Measurements from ENCODE around the gene GMPS.
"Not testable (repeated sequence)": the region's sequence is repeated elsewhere in the genome, so short reads cannot be mapped to it uniquely, and the experiment has no call there.

GMPS gene

GRCh38 chr3:155870133-155870944 is at the start of gene GMPS:
TSS of gene GMPS (plus strand) at chr3:155870650. CDS start at chr3:155870871, 221 bp downstream.
- DNase-seq, result peak; percentile 95

DNA sequence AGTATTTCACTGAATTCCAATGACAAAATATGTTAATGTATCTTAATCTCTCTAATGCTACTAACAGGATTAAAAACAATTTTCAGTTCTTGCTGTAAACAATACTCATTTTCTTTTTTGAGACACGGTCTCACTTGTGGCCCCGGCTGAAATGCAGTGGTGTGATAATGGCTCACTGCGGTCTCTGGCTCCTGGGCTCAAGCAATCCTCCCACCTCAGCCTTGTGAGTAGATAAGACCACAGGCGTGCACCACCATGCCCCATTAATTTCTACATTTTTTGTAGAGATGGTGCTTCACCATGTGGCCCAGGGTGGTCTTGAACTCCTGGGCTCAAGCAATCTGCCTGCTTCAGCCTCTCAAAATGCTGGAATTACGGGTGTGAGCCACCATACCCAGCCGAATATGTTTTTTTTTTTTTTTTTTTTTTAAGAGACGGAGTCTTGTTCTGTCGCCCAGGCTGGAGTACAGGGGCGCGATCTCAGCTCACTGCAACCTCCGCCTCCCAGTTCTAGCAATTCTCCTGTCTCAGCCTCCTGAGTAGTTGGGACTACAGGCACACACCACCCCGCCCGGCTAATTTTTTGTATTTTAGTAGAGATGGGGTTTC is 41.9 kb upstream of the GMPS start:
- DNase-seq, result not testable (repeated sequence)

DNA sequence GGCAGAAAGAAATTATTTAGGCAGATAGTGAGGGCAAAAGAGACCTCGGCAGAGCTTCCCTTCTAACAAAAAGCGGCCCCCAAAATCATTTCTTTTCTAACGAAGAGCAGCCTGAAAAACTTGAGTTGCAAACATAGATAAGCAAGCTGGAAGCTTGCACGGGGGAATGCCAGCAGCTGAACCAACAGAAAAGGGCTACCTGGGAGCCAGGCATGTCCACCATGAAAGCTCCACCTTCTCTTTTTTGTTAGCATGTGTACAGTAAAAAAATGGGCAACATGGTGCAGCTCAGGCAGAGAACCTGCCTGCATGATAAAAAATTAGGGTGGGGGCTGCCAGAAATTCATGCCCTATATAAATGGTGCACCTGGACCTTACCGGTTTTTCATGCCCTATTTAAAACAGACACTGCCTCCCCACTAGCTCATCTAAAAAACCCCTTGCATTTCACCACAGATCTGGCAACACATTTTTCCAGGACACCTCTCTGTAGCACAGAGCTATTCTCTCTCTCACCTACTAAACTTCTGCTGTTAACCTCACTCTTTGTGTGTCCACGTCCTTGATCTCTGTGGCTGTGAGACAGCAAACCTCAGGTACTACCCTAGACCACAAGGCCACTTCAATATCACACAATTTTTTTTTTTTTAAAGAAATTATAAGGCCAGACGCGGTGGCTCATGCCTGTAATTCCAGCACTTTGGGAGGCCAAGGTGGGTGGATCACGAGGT is 34.9 kb upstream of the GMPS start:
- no peak for DNase-seq

- no peak for DNase-seq
Measured at GRCh38 chr3:155843569-155843968, 26.9 kb upstream of the GMPS start.

GRCh38 chr3:155846119-155846518 is 24.3 kb upstream of the GMPS start:
- no peak for DNase-seq

DNA sequence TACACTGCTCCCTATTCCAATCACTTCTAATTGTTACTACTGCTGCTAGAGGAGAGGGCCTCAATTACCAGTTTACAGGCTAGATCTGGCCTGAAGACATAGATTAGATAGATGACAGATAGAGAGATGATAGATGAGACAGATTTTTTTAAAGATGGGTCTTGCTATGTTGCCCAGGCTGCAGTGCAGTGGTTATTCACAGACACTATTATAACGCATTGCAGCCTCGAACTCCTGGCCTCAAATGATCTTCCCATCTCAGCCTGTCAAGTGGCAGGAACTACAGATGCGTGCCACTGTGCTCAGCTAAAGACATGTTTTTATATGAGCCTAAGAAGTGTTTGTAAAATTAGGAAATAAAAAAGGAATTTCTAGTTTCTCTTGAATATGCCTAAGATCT is 22.5 kb upstream of the GMPS start:
- no peak for DNase-seq

GRCh38 chr3:155849404-155849803 is 21.0 kb upstream of the GMPS start:
- not testable (repeated sequence) for DNase-seq

- no peak for DNase-seq
Measured at GRCh38 chr3:155852341-155852740, 18.1 kb upstream of the GMPS start.

DNA sequence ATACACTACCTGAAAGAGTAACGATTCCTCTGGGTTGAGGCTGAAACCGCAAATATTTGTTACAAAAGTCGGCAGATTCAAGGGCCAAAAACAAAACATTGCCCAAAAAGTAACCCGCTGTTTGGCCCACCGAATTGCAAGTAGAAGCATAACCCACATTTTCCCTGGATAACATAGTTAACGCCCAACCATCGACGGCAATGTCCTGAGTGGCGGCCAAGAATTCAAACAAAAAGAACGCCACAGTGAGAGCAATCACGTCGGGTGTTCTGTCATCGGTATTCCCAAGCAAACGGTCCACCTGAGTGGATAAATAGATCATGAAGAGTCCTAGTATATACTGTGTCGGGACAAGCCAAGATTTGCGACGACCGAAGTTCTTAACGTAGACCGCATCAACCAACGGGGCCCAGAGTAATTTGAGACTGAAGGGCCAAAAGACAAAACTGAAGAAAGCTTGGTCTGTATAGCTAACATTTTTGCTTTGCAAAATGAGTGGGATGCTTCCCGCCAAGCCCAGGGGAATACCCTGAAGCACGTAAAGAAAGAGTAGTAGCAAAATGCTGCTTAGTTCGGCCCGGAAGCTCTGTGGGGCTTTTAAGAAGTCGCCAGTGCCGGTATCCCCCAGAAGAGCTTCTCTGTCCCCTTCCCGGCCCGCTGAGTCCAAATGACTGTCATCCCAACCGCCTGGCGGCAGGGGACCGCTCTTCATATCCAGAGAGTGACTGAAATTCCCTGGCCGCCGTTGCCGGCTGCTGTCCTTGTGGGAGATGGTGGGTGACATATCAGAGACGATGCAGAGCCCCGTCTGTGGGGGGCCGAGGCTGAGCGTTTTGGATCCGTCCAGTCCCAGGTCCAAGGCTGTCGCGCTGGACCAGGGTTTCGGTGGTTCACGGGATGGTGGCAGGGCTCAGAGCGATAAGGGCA is 17.0 kb upstream of the GMPS start:
- DNase-seq, result peak; percentile 14

GRCh38 chr3:155854141-155854940 is 16.1 kb upstream of the GMPS start, which contains the start of gene SLC33A1:
TSS of gene SLC33A1 (minus strand) at chr3:155854427. CDS start at chr3:155853997, 430 bp downstream.
- peak; percentile 99 for DNase-seq

DNA sequence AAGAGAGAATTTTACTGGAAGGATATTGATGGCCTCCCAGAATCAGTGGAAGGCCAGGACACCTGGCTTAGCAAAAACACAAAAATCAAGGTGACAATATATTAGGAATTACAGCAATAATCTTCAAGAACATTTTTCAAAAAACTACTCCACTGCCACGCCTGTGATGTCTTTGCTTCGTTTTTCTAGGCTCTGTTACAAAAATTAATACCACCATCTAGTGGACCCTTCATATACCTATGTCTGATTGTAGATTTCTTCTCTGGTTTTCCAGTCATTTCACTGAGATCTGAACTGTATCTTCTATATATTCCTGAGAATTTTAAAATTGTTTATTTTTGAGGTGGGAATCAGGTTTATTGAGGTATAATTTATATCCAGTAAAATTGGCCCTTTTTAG is 10.6 kb upstream of the GMPS start:
- DNase-seq, result peak; percentile 24

DNA sequence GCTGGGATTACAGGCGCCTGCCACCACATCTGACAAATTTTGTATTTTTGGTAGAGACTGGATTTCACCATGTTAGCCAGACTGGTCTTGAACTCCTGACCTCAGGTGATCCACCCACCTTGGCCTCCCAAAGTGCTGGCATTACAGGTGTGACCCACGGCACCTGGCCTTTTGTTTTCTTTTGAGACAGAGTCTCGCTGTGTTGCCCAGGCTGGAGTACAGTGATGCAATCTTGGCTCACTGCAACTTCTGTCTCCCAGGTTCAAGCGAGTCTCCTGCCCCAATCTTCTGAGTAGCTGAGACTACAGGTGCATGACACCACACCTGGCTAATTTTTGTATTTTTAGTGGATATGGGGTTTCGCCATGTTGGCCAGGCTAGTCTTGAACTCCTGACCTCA is 10.0 kb upstream of the GMPS start:
- not testable (repeated sequence) for DNase-seq

GRCh38 chr3:155861476-155862183 is 8.8 kb upstream of the GMPS start:
- DNase-seq, result no peak

DNA sequence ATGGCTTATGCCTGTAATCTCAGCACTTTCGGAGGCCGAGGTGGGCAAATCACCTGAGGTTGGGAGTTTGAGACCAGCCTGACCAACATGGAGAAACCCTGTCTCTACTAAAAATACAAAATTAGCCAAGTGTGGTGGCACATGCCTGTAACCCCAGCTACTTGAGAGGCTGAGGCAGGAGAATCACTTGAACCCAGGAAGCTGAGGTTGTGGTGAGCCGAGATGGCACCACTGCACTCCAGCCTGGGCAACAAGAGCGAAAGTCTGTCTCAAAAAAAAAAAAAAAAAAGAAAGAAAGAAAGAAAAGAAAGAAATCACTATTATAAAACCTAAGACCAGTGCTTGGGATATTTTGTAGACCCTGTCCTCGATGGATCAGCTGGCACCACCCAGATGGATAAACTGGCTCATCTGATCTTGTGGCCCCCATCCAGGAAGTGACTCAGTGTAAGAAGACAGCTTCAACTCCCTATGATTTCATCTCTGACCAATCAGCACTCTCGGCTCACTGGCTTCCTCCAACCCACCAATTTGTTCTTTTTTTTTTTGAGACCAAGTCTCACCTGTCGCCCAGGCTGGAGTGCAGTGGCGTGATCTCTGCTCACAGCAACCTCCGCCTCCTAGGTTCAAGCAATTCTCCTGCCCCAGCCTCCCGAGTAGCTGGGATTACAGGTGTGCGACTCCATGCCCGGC is 8.0 kb upstream of the GMPS start:
- peak; percentile 88 for DNase-seq

GRCh38 chr3:155863072-155863784 is 7.2 kb upstream of the GMPS start:
- no peak for DNase-seq

GRCh38 chr3:155869691-155870090 is 759 bp upstream of the GMPS start:
- DNase-seq, result no peak

DNA sequence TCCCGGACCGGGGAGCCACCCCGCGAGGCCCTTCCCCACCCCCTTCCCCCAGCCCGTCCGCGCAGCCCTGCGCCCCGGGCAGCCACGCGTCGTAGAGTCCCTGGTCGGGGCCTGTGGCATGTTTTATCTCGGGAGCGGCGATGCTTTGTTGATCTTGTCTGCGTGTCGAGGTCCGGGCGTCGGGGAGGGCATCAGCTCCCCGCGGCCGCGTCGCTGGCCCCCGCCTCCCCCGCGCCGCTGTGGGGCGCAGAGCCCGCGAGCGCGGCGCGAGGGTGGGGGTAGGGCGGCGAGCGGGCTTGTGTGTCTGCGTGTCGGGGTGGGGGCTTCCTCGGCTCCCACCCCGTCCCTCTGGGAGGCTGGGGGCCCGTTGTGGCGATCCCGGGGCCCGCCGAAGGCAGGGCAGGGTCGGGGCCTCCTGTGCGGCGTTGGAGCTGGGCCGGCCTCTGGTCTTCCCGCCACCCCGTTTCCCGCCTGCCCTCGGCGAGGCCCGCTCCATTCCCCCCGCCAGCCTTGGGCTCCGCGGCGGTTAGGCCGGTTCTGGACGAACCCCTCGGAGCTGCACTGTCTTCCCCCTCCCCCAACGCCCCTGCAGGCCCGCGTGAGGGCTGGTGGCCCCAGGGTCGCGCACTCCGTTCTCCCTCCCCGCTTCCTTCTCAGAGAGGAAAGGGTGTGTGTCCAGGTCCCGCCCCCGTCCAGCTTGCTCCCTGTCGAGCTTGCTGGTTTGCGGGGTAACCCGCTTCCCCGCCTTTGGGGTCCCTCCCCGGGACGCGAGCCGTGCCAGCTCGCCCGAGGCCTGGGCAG is 695 bp downstream of the GMPS start:
- DNase-seq, result peak; percentile 37

GRCh38 chr3:155871746-155872158 is 1.3 kb downstream of the GMPS start:
- DNase-seq, result no peak
